Suprapubic skin (tissue), 4 donors: ENCODE results near the gene NUP93. TPM values are rescaled to one million over a fixed set of nuclear protein-coding genes. Genes with fewer than 3 reads are reported as not detected.

Experiments used
- DNase-seq, 2 donors: peaks; one replicate each; pipeline ENCODE4 v3.0.0-alpha.2; 2019; ENCODE audit warnings: low spot score in 2 of 2
- H3K27ac ChIP-seq: fragments of 200-600 bp; sonication (generic); one replicate; pipeline ENCODE4 v1.5.1; 2019
- H3K27me3 ChIP-seq: fragments of 200-600 bp; sonication (generic); one replicate; pipeline ENCODE4 v1.5.1; 2019
- H3K36me3 ChIP-seq: fragments of 200-600 bp; sonication (generic); one replicate; pipeline ENCODE4 v1.5.1; 2019
- H3K4me1 ChIP-seq: fragments of 200-600 bp; sonication (generic); one replicate; pipeline ENCODE4 v1.5.1; 2019
- H3K4me3 ChIP-seq: fragments of 200-600 bp; sonication (generic); one replicate; pipeline ENCODE4 v1.5.1; 2019; ENCODE audit warnings: mild to moderate bottlenecking
- H3K9me3 ChIP-seq: fragments of 200-600 bp; sonication (generic); one replicate; pipeline ENCODE4 v1.5.1; 2019
- CTCF ChIP-seq, 2 donors: fragments of 200-600 bp in 1 of 2; fragments of 450-650 bp in 1 of 2; sonication (generic) in 1 of 2; IDR thresholded peaks; one replicate each; pipeline ENCODE4 v1.5.1; 2016 to 2019; ENCODE audit warnings: antibody characterized with exemption in 2 of 2, mild to moderate bottlenecking in 1 of 2, moderate library complexity in 1 of 2
- EP300 ChIP-seq: sonication (generic); formaldehyde crosslinking; IDR thresholded peaks from one replicate; pipeline ENCODE4 v1.6.1; 2017; ENCODE audit warnings: antibody characterized with exemption
- POLR2A ChIP-seq, 2 donors: fragments of 450-650 bp; IDR thresholded peaks; one replicate each; pipeline ENCODE4 v1.6.1; 2017; ENCODE audit warnings: antibody characterized with exemption in 2 of 2, mild to moderate bottlenecking in 2 of 2, moderate library complexity in 2 of 2
- POLR2AphosphoS5 ChIP-seq, 3 donors: sonication (generic); formaldehyde crosslinking; IDR thresholded peaks; one replicate each; pipeline ENCODE4 v1.6.1; 2017; ENCODE audit warnings: antibody characterized with exemption in 3 of 3
- WGBS: methylation state at CpG from one replicate; pipeline ENCODE4 v1.1.5; 2018; 5-methylcytosine and 5-hydroxymethylcytosine counted together
- total RNA-seq, 4 donors: library from RNA; depleted of rRNA; stranded (reverse); fragments of >200 nt; gene quantifications; one replicate each; pipeline ENCODE4 v1.1.0, GENCODE V29; 2016

NUP93 gene
- total RNA-seq, 4 donors from 2014 or later, result 27.9 to 56.6 (median 44.1) TPM

GRCh38 chr16:56872863-56873391, 143.0 kb downstream of the NUP93 start:
- Histone ChIP-seq H3K36me3 (no peaks in the 10 kb centered on the region), H3K27me3 (no peaks in the 10 kb centered on the region), H3K4me1 (peaks cover 19% of the 10 kb centered on the region), H3K4me3 (no peak overlapping the region), H3K27ac (no peak overlapping the region), H3K9me3 (no peaks in the 10 kb centered on the region)
- no peak for DNase-seq
- 81% methylated on average over 10 of the region's 10 CpGs for WGBS
- TF ChIP-seq POLR2A (IDR thresholded peaks at IDR 0.05) (no peak), EP300 (no peak), CTCF (IDR thresholded peaks at IDR 0.05) (no peak), POLR2AphosphoS5 (IDR thresholded peaks at IDR 0.05) (no peak)

- H3K27me3 ChIP-seq, result no peaks in the 10 kb centered on the region
- 47% methylated on average over 8 of the region's 11 CpGs for WGBS
- no peak overlapping the region for H3K27ac ChIP-seq
- no peaks in the 10 kb centered on the region for H3K36me3 ChIP-seq
- no peak for TF ChIP-seq POLR2AphosphoS5 (IDR thresholded peaks at IDR 0.05)
- no peak for DNase-seq
- no peaks in the 10 kb centered on the region for H3K9me3 ChIP-seq
- H3K4me1 ChIP-seq, result peaks cover 19% of the 10 kb centered on the region
- H3K4me3 ChIP-seq, result no peak overlapping the region
Observed at GRCh38 chr16:56874800-56875199, 144.9 kb downstream of the NUP93 start.

- no peak for DNase-seq
- peaks cover 18% of the 10 kb centered on the region for H3K4me1 ChIP-seq
- no peaks in the 10 kb centered on the region for H3K27me3 ChIP-seq
- no peak overlapping the region for H3K4me3 ChIP-seq
- no peak overlapping the region for H3K27ac ChIP-seq
- TF ChIP-seq EP300 (no peak), POLR2A (IDR thresholded peaks at IDR 0.05) (no peak), CTCF (IDR thresholded peaks at IDR 0.05) (no peak), POLR2AphosphoS5 (IDR thresholded peaks at IDR 0.05) (no peak)
- no peaks in the 10 kb centered on the region for H3K36me3 ChIP-seq
- H3K9me3 ChIP-seq, result no peaks in the 10 kb centered on the region
- WGBS, result 69% methylated on average over 4 of the region's 4 CpGs
Observed at GRCh38 chr16:56876048-56876447, 146.1 kb downstream of the NUP93 start.

GRCh38 chr16:56877486-56878182, 147.7 kb downstream of the NUP93 start:
- WGBS, result 91% methylated on average over 13 of the region's 13 CpGs
- H3K9me3 ChIP-seq, result no peaks in the 10 kb centered on the region
- no peak for TF ChIP-seq POLR2A (IDR thresholded peaks at IDR 0.05)
- TF ChIP-seq POLR2AphosphoS5 (IDR thresholded peaks at IDR 0.05), result no peak
- TF ChIP-seq EP300, result no peak
- no peak for TF ChIP-seq CTCF (IDR thresholded peaks at IDR 0.05)
- no peak overlapping the region for H3K4me3 ChIP-seq
- no peak for DNase-seq
- H3K4me1 ChIP-seq, result peaks cover 15% of the 10 kb centered on the region
- no peak overlapping the region for H3K27ac ChIP-seq
- no peaks in the 10 kb centered on the region for H3K27me3 ChIP-seq
- H3K36me3 ChIP-seq, result no peaks in the 10 kb centered on the region

- 89% methylated on average over 8 of the region's 8 CpGs for WGBS
- H3K4me1 ChIP-seq, result peaks cover 15% of the 10 kb centered on the region
- no peak overlapping the region for H3K4me3 ChIP-seq
- no peaks in the 10 kb centered on the region for H3K9me3 ChIP-seq
- DNase-seq, result no peak
- TF ChIP-seq POLR2AphosphoS5 (IDR thresholded peaks at IDR 0.05) (no peak), EP300 (no peak), POLR2A (IDR thresholded peaks at IDR 0.05) (no peak), CTCF (IDR thresholded peaks at IDR 0.05) (no peak)
- H3K27me3 ChIP-seq, result no peaks in the 10 kb centered on the region
- H3K36me3 ChIP-seq, result no peaks in the 10 kb centered on the region
- no peak overlapping the region for H3K27ac ChIP-seq
Observed at GRCh38 chr16:56878282-56878854, 148.4 kb downstream of the NUP93 start.
